ENCODE results near the gene KIF2A.

The KIF2A gene

GRCh38 chr5:62403411-62404250 is 97.6 kb downstream of the KIF2A start, which contains the start of gene DIMT1:
Gene DIMT1 (minus strand): TSS chr5:62403905. CDS start chr5:62403772, 133 bp downstream.
- DNase-seq (ENCODE audit: extremely low spot score): peak; percentile 92
- ChIA-PET POLR2A (interaction anchor here (0.6 to 2.1 kb wide), 30 partner anchors 9 to 385 kb away, joined by 3 to 60 read pairs (median 4); partner anchors contain the start of genes IPO11 and KIF2A), CTCF (interaction anchor here (0.5 to 1.3 kb wide), 4 partner anchors 9 to 135 kb away, joined by 3 read pairs; partner anchors contain the start of gene IPO11)
- TF ChIP-seq L3MBTL2 (conservative IDR thresholded peaks at IDR 0.05): peak; percentile 81
- no peak for TF ChIP-seq FOXK2 (IDR thresholded peaks at IDR 0.05)
- TF ChIP-seq ELF4 (IDR thresholded peaks at IDR 0.05): 0 out of 2 replicates have a peak, but pooled peaks have one; percentile 47
- TF ChIP-seq HDGF (IDR thresholded peaks at IDR 0.05; ENCODE audit: borderline replicate concordance): no peak
- TF ChIP-seq ARNT (IDR thresholded peaks at IDR 0.05): peak; percentile 57

GRCh38 chr5:62412549-62413329 is 106.7 kb downstream of the KIF2A start, which contains the start of gene IPO11:
Gene IPO11 (plus strand): TSS chr5:62412763. CDS start chr5:62437280, 24,517 bp downstream.
- peak; percentile 14; the same call in 1 of the 2 replicates for TF ChIP-seq L3MBTL2 (conservative IDR thresholded peaks at IDR 0.05)
- TF ChIP-seq TARDBP (IDR thresholded peaks at IDR 0.05): no peak
- no peak for TF ChIP-seq PKNOX1 (IDR thresholded peaks at IDR 0.05)
- peak; percentile 58 for TF ChIP-seq ELF4 (IDR thresholded peaks at IDR 0.05)
- peak; percentile 75 for TF ChIP-seq NFRKB (IDR thresholded peaks at IDR 0.05)
- no peak for TF ChIP-seq SUZ12 (IDR thresholded peaks at IDR 0.05)
- no peak for TF ChIP-seq BHLHE40 (IDR thresholded peaks at IDR 0.05; ENCODE audit: borderline replicate concordance)
- no peak for TF ChIP-seq ZNF384 (IDR thresholded peaks at IDR 0.05)
- TF ChIP-seq SP1 (IDR thresholded peaks at IDR 0.05): no peak
- TF ChIP-seq HDGF (IDR thresholded peaks at IDR 0.05; ENCODE audit: borderline replicate concordance): no peak
- no peak for TF ChIP-seq FOXA1 (IDR thresholded peaks at IDR 0.05)
- TF ChIP-seq FOXM1 (IDR thresholded peaks at IDR 0.05; ENCODE audit: borderline replicate concordance): peak; percentile 16; the same call in 1 of the 2 replicates
- TF ChIP-seq CTBP1 (IDR thresholded peaks at IDR 0.05; ENCODE audit: borderline replicate concordance): no peak
- TF ChIP-seq ARNT (IDR thresholded peaks at IDR 0.05): no peak
- no peak for TF ChIP-seq FOXK2 (IDR thresholded peaks at IDR 0.05)
- TF ChIP-seq LEF1 (IDR thresholded peaks at IDR 0.05; ENCODE audit: borderline replicate concordance): no peak
- ChIA-PET POLR2A (interaction anchor here (1.0 to 2.6 kb wide), 5 partner anchors 8 to 19 kb away, joined by 3 to 60 read pairs (median 4); partner anchors contain the start of gene DIMT1), CTCF (interaction anchor here (0.7 to 1.2 kb wide), 3 partner anchors 9 to 47 kb away, joined by 3 read pairs; partner anchors contain the start of gene DIMT1)

GRCh38 chr5:62413711-62414110 is 107.7 kb downstream of the KIF2A start:
- no peak for TF ChIP-seq HDGF (IDR thresholded peaks at IDR 0.05; ENCODE audit: borderline replicate concordance)
- ChIA-PET CTCF (interaction anchor here (0.7 kb wide), 1 partner anchor 46 kb away, joined by 3 read pairs; no protein-coding TSS in a partner anchor), POLR2A (interaction anchor here (1.8 to 2.6 kb wide), 3 partner anchors 10 to 18 kb away, joined by 4 to 60 read pairs (median 5); partner anchors contain the start of gene DIMT1)
- DNase-seq (ENCODE audit: extremely low spot score): no peak

More at GRCh38 chr5:62412549-62413329, 106.7 kb downstream of the KIF2A start, which contains the start of gene IPO11:
- DNase-seq (ENCODE audit: extremely low spot score): peak; percentile 96

GRCh38 chr5:62418462-62419076 is 112.6 kb downstream of the KIF2A start:
- no peak for DNase-seq (ENCODE audit: extremely low spot score)
- CTCF ChIA-PET: interaction anchor here (1.1 kb wide), 1 partner anchor 17 kb away, joined by 3 read pairs; no protein-coding TSS in a partner anchor
- TF ChIP-seq BHLHE40 (IDR thresholded peaks at IDR 0.05; ENCODE audit: borderline replicate concordance) (no peak), SP1 (IDR thresholded peaks at IDR 0.05) (no peak), LEF1 (IDR thresholded peaks at IDR 0.05; ENCODE audit: borderline replicate concordance) (no peak), NFRKB (IDR thresholded peaks at IDR 0.05) (no peak), L3MBTL2 (conservative IDR thresholded peaks at IDR 0.05) (no peak), TARDBP (IDR thresholded peaks at IDR 0.05) (no peak), FOXA1 (IDR thresholded peaks at IDR 0.05) (no peak), FOXM1 (IDR thresholded peaks at IDR 0.05; ENCODE audit: borderline replicate concordance) (no peak), SUZ12 (IDR thresholded peaks at IDR 0.05) (no peak)
- POLR2A ChIA-PET: interaction anchor here (1.5 kb wide), 1 partner anchor 15 kb away, joined by 7 read pairs; the partner anchor contains the start of gene DIMT1

GRCh38 chr5:62419609-62420008 is 113.6 kb downstream of the KIF2A start:
- no peak for TF ChIP-seq FOXA1 (IDR thresholded peaks at IDR 0.05)
- TF ChIP-seq FOXK2 (IDR thresholded peaks at IDR 0.05): no peak
- TF ChIP-seq NFRKB (IDR thresholded peaks at IDR 0.05): no peak
- no peak for TF ChIP-seq SUZ12 (IDR thresholded peaks at IDR 0.05)
- TF ChIP-seq HDGF (IDR thresholded peaks at IDR 0.05; ENCODE audit: borderline replicate concordance): no peak
- TF ChIP-seq BHLHE40 (IDR thresholded peaks at IDR 0.05; ENCODE audit: borderline replicate concordance): no peak
- TF ChIP-seq L3MBTL2 (conservative IDR thresholded peaks at IDR 0.05): no peak
- TF ChIP-seq ARNT (IDR thresholded peaks at IDR 0.05): no peak
- TF ChIP-seq SP1 (IDR thresholded peaks at IDR 0.05): no peak
- TF ChIP-seq TARDBP (IDR thresholded peaks at IDR 0.05): no peak
- no peak for TF ChIP-seq LEF1 (IDR thresholded peaks at IDR 0.05; ENCODE audit: borderline replicate concordance)
- no peak for TF ChIP-seq PKNOX1 (IDR thresholded peaks at IDR 0.05)
- TF ChIP-seq FOXM1 (IDR thresholded peaks at IDR 0.05; ENCODE audit: borderline replicate concordance): no peak
- no peak for DNase-seq (ENCODE audit: extremely low spot score)
- ChIA-PET CTCF (no interaction called here), POLR2A (no interaction called here)
